LoVo (cell line): Measurements from ENCODE around the gene IRX2.

Experiments
- DNase-seq: peaks from one replicate; pipeline ENCODE4 v3.0.0-alpha.2; 2016; ENCODE audit warnings: low spot score

Gene IRX2

DNA sequence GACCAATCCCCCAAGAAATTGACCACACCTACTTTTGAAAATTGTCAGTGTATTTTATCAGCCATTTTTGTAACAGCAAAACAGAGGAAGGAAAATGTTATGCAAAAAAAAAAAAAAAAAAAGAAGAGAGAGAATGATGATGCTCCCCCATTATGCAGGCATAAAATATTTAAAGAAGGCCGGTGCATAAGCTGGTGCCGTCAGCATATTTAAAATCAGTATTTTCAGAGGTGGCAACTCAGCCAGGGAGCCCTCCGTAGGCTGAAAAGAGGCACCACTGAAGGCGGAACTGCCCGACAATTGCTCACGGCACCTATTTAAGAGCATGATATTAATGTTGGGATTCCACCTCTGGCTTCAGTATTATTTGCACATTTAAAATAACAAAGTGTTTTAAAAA, 33.4 kb downstream of the IRX2 start:
- DNase-seq: no peak

DNA sequence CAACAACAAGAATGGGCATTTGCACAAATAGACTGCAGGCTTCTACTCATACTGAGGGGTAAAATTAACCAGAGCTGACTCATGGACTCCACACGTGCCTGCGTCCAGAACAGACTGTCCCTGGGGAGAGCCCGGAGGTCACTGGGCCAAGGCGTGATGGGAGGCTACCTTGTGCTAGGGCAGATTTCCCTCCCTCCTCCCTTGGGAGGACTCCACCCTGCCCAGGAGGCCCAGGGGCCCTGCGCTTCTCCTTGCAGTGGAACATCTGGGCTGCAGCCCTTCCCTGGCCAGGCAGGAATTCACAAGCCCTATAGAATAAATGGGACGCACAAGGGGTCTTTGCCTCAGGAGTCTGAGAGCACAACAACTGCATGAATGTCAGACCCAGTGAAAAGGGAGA, 35.6 kb downstream of the IRX2 start:
- DNase-seq: no peak

DNA sequence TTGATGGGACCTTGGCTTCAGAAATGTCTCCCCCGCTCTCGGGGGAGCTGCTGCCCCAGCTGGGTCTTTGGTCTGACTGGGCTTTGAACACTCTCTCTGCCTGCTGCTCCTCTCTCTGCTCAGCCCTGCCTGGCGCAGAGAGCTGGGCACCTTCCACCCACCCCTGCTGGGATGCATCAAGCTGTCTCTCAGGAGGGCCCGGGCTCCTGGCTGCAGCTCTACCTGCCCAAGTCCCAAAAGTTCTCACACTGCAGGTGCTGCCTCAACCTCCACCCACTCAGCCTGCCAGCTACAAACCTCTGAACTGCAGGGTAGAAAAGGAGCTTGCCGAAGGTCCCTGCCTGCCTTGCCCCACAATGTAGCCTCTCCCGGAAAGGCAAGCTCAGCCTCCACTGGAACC, 36.7 kb downstream of the IRX2 start:
- no peak for DNase-seq

DNA sequence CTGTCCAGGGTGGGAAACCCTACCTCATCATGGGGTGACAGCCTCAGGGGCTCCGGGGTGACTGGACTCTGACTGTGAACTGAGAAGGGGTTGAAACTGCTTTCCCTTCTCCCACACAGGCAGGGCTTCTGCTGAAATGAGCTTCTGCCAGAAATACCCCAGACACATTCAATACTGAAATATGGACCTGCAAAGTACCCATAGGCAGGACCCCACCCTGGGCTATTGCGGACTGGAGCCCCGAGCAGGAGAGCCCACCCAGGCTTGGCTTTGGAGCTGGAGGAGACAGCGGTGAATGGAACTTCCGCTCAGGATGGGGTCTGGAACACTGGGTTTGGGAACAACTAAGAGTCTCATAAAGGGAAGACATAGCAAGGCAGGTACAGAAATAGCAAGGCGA, 37.5 kb downstream of the IRX2 start:
- DNase-seq: no peak

DNA sequence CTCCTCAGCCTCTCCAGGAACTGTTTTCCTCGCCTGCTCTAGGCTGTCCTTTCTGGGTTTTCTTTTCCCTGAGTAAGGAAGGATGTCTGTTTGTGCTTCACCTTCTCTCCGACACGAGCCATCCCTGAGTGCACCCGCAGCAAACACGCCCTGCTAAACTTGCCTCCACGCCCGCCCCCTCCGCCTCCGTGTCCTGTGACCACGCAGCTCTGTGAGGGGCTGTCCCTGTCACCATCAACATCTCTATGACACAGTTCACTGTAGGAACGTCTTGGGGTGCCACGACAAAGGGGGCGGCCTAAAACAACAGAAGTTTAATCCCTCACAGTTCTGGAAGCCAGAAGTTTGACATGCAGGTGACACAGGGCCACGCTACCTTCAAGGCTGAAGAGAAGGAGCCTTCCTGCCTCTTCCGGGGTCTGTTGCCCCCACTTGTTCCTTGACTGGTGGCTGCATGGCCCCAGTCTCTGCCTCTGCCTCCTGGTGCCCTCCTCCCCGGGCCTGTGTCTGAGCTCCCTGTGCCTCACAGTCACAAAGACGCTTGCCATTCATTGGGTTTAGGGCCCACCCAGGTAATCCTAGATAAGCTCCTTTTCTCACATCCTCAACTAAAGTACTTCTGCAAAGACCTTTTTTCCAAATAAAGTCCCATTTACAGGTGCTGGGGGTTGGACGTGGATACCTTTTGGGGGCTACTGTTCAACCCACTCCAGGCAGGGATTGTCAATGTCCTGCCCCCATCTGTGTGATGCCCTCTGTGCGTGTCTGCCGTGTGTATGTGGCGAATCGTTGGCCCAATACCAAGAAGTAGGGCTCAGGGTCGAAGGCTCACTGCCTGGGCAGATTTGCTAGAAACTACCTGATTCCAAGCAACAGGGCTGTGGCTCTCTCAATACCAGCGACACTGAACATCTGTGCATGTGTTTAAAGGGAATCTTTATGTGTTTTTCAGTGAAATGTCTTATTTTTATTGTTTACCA, 39.7 kb downstream of the IRX2 start:
- no peak for DNase-seq

DNA sequence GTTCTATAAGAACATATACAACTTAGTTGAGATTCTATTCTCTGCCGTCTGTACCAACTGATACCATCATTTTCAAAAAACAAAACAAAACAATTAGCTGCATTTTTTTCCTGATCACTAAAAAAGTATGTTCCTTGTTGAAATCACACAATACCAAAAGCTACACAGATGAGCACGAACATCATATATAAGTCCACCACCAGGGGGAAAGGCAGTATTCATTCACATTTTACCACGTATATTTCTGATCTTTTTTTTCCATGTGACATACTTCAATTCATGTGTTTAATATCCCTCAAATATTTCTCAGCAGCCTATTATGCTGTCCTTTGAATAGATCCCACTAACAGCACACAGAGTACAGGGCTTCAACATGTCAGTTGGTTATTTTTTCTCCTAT, 40.6 kb downstream of the IRX2 start:
- DNase-seq: no peak

DNA sequence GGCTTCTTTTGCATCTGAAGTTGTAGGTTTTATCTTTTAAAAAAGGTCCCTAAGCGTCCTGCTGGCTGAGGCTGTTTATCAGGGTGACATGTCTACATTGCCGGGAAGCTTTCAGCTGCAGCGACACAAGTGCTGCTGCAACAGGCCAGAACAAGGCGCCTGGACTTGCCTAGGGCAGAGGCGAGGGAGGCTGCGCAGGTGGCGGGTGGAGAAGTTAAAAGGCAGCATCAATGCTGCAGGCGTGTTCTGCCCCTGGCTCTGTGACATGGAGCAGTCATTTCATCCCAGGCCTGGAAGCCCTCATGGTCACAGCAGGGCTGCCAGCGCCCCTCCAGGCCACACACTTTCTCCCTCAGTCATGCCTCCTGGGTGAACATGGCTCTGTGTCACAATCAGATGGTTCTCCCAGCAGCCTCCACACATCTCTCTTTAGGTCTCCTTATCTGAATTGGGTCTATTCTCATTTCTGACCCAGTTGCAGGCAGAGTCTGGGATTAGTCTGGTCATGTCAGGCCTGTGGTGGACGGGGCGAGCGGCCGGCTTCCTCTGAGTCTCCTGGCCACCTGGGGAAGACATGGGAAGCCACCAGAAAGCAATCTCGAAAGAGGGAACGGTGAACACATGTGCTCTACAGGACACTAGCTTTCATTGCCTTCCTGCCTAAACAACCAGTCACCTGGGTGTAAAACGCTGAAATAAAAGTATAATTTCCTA, 41.3 kb downstream of the IRX2 start:
- no peak for DNase-seq

DNA sequence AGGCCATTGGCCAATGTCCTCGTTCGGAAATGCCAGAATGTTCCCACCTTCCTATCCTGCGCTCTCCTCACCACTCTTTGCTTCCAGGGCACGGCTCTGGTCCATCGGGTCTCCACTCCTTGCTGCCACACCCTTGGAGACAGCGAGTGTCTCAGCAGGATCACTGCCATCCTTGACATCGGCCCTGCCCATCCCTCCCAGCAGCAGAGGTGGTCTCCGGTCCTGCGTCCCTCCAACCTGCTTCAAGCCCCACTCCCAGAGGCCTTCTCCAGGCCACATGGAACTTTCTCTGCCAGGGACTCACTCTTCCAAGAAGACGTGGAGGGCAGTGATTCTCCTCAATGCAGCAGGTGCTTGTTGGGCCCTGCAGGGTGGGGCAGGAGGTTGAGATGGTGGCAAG, 42.7 kb downstream of the IRX2 start:
- DNase-seq: no peak

DNA sequence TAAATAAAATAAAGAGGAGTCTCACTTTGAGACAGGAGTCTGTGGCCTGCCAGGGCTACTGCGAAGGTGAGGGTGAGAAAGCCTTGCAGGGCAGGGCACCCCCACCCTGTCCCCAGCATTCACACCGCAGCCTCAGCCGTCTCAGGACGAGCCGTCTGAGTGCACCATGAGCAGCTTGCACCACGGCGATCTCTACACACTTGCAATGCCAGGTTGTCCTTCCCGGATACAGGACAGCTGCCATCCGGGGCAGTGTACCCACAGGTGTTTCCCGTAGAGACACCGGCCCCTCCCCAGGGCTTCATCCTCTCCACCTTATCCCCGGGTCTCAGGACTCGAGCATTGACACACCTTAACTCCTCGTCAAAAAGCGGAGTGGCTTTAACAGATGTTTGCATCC, 43.3 kb downstream of the IRX2 start:
- DNase-seq: no peak

DNA sequence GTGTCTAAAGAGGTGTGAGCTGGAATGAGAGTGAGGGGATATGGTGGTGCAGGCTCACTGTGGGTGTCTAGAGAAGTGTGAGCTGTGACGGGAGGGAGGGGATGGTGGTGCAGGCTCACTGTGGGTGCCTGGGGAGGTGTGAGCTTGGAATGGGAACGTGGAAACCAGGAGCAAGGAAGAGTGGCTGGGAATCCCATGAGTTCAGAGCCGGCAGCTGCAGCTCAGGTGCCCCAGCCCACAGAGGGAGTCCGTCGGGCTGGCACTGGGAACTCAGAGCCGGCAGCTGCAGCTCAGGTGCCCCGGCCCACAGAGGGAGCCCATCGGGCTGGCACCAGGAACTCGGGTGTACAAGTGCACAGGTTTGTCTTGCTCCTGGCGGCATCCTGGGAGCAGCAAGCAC, 45.6 kb downstream of the IRX2 start:
- no peak for DNase-seq

DNA sequence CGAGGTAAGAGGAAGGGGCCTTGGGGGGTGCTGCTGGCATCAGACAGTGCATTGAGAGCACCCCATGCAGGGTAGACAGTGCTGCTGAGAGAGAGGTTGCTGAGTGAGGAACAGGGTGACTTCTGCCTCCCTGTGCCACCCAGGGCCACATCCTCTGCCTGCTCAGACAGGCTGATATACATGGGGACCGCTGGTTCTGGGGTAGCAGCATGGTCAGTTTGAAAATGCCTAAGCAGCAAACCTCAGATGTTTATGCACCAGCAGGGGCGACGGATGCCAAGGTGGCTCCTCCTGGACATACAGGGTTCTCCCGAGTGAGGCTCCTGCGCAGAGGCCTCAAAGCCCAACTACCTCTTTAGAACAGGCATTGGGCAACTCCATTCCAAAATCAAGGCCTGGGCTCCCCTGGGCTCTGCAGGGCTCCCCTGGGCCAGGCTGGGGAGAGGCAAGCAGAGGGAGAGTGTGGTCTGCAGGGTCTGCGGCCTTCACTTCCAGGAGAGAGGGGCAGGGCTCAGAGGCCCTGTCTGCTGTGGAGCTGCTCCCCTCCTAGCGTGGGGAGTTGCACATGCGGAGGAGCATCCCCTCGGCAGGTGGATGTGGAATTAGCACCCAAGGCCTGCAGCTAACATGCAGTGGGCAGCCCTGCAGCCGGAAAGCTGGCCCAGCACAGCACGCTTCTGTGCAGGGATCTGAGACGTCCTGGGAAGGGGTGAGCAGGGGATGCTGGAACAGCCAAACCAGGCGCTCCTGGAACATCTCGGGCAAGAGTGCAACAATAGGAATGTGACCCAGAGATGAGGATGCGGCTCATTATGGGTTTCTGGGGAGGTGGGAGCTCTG, 46.5 kb downstream of the IRX2 start:
- no peak for DNase-seq

DNA sequence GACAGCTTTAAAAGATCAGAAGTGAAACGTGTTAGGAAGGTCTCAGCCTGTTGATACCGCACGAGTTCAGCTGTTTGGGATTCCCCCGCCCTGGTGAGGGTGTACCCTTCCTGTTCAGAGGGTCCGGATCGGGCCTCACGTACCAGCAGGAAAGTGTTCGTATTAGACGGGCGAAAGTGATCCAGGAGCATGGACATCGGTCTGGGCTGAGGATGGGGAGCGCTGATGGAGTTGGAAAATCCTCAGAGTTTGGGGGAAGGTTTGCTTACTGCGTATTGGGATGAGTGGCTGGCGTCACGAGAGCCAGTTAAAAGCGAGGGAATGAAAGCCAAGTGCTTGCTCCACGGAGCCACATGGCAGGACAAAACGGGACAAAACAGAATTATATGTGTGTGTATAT, 47.4 kb downstream of the IRX2 start:
- DNase-seq: no peak

DNA sequence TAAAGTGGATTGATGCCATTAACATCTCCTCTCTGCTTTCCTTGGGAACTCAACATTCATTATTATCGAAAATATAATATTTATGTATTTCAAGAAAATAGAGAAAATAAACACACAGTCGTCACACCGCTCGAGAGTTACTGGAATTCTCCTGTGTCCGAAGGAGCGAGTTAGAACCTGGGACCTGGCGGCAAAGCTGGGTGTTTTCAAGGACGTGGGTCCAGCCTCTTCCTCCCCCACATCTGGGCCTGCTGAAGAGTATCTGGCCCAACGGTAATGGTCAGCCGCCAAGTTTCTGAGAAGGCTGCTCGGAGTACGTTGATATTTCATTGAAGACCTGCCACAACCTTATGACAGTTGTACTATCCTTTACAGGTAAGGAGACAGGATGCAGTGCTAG, 47.9 kb downstream of the IRX2 start:
- DNase-seq: no peak

DNA sequence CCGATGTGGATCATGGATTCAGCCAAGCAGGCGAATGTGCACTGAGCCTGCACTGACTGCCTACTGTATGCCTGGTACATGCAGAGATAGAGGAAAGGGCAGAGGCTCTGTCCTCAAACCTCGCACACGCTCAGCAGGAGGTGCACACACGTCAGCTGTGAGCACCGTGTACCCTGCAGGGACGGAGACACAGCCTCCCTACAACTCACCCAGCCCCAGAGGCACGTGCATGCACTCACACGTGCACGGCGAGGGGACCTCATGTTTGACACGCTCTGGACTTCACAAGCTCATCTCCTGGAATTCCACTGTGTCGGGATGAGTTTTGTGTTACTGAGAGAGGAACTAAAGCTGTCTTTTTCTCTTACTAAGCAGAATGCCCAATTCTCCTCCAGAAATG, 48.4 kb downstream of the IRX2 start:
- DNase-seq: no peak

DNA sequence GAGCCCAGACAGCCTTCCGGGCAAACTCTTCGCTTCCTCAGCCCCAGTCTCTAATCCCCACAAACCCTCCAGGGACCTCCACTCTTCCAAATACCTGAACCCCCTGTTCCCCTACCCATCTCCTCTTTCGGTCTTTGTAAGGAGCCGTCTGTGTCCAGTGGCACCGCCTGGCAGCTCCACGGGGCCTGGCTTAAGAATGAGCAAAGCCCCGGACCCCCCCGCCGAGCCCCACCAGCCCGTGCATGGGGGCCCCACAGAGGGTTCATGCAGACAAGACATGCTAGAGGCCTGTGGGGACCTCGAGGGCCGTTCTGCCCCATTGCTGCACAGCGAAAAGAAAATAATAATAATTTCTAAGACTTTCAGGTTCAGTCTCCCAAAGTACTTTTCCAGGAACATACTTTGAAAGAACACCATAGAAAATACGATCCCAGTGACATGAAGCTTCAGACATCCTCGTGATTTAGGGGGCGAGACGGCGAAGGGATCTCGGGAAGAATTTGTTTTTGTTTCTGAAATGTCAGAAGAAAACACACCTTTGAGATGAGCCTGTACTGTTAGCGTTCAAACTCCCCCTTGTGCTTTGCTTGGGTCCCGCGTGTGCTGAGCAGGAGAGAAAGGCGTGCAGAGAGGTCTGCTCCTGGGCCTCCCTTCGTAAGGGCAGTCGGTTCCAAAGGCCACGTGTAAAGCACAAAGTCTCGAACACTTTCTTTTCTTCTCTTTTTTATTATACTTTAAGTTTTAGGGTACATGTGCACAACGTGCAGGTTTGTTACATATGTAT, 49.2 kb downstream of the IRX2 start:
- no peak for DNase-seq

DNA sequence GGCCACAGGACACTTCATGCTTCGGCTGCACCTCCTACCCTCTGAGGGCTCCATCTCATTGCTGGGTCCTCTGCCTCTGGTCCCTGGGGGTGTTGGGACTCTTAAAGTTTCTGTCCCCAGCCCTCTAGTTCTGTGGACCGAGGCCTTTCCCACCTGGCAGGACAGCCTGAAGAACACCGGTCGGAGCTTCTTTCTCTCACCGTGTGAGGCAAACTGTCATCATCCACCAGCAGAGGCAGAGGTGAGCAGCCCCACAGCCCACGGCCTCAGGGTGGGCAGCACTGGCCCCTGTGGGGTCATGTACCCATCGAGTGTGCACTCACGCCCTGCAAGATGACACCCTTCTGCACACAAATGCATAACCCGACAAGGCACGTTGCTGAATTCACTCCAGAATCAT, 49.9 kb downstream of the IRX2 start:
- no peak for DNase-seq

DNA sequence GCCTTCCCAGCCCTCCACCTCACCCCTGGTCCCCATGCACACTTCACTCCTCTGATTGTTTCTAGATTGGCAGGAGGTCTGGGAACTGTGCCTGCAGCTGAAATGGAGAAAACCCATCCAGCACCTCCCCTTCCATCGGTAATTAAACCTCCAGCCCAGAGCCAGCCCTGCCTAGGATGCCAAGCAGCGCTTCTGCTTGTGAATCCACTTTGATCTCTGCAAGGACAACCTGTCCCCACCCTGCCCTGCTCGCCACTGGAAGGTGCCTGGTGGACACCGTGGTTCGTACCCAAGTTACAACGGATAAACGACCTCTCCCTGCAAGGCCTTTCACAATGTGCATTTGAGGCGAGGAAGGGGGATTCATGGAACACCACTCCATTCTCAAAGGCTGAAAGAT, 50.6 kb downstream of the IRX2 start:
- no peak for DNase-seq

DNA sequence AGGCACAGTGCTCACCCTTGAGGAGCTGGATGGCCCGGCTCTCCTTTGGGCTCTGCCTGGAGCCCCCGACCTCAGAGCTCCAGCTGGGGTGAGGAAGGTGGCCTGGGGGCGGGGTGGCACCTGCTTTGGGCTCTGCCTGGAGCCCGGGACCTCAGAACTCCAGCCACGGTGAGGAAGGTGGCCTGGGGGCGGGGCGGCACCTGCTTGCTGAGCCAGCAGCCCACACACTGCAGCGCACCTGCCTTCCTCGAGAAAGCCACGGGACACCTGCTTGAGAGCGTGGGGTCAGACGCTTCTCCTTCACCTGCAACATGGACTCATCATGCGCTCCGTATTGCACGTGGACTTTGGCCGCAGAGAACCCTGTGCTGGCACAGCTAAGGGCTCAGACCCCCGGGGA, 51.8 kb downstream of the IRX2 start:
- no peak for DNase-seq

DNA sequence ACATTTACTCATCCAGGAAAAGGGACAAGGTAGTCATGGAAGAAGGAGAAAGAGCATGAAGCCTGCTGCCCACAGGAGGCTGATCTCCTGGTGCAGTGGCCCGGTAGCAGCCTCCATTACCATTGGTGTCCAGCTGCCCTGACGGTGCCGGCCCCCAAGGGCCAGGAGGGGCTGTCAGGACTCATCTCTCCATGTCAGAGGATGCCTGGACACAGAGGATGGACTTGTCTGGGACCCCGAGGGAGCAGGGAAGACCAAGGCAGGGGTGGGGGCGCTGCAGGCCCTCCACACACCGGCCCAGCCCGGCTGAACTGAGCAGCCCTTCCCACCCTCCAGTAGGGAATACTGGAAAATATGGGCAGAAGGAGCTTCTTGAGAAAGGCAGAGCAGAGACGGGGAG, 52.2 kb downstream of the IRX2 start:
- no peak for DNase-seq

DNA sequence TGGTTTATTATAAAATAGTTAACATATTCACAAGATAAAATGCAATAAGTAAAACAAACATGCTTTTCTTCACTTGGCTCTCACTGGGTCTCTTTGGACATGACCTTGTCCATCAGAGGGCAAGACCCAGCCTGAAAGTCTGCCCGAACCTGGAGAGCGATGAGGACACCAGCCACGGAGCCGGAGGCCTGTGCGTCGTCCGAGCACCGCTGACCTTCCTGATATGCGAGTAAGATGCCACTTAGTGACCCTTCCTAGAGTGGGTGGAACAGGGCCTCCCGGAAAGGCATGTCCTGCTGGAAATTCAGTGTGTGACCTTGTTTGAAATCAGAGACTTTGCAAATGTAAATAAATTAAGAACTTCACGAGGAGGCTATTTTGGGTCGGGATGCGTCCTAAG, 52.9 kb downstream of the IRX2 start:
- DNase-seq: no peak

DNA sequence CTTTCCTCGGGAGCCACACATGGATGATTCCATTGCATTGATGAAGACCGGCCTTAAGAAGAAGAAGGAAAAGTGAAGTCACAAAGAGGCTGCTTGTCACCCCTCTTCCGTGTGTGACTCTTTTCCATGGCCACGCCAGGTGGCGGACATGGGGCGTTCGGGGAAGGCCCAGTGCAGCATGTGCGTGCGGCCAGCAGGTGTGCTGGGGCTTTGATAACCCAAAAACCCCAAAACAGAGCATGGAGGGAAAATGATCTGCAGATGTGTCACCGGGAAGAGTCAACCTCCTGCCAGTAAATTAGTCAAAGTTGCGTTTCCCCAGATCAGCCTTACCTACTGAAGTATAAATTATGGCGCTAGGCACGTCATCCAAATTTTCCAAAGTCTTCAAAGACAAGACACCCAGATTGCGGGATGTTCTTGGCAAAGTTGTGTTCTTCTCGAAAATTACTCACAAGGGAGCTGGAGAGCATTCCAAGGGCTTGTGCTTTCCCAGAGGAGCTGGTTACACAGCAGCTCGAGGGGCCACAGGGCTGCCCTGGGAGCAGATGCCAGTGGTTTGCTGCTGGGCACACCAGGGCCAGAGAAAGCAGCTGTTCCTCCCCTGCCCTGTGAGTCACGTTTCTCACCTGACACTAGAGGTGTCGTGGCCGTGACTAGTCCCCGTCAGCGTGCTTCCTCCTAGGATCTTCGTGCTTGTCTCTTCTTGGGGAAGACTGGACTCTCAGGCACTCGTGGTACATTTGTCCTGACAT, 53.9 kb downstream of the IRX2 start:
- DNase-seq: no peak
